ENCODE data around the gene UROC1.

GRCh38 chr3:126478581-126479310, 38.8 kb downstream of the UROC1 start:
- TF ChIP-seq GATA2 (IDR thresholded peaks at IDR 0.05; ENCODE audit: low read depth, low read length), result no peak
- no peak for TF ChIP-seq GATA3 (IDR thresholded peaks at IDR 0.05; ENCODE audit: low read depth, low read length)
